Measurements from ENCODE around the gene INHBE.
"Not testable (repeated sequence)": the region's sequence is repeated elsewhere in the genome, so short reads cannot be mapped to it uniquely, and the experiment has no call there.

INHBE gene

GRCh38 chr12:57502311-57502969 is 47.3 kb downstream of the INHBE start:
- not testable (repeated sequence) for H3K9ac ChIP-seq (ENCODE audit: low read length); H3K27me3 ChIP-seq (ENCODE audit: control insufficient read depth, insufficient read depth, low read length); H3K27ac ChIP-seq (ENCODE audit: low read depth, low read length); H3K4me3 ChIP-seq (ENCODE audit: low read length); H3K4me1 ChIP-seq (ENCODE audit: control insufficient read depth, insufficient read depth, low read length)
- peaks cover 41% of the 10 kb centered on the region for H3K36me3 ChIP-seq (ENCODE audit: control insufficient read depth, insufficient read depth, low read length)

GRCh38 chr12:57506541-57506940 is 51.4 kb downstream of the INHBE start:
- not testable (repeated sequence) for H3K4me1 ChIP-seq (ENCODE audit: control insufficient read depth, insufficient read depth, low read length); H3K9ac ChIP-seq (ENCODE audit: low read length); H3K27ac ChIP-seq (ENCODE audit: low read depth, low read length); H3K27me3 ChIP-seq (ENCODE audit: control insufficient read depth, insufficient read depth, low read length); H3K4me3 ChIP-seq (ENCODE audit: low read length)
- H3K36me3 ChIP-seq (ENCODE audit: control insufficient read depth, insufficient read depth, low read length): peaks cover 20% of the 10 kb centered on the region

Measured in rectal smooth muscle tissue (tissue), 1 donor.